Colon (tissue), 2 donors: ENCODE results near the gene MYRF.

Source experiments
- FAIRE-seq: peaks from 2 replicates; lab custom pipeline; 2012; peaks lifted over from hg19 to GRCh38; lab: Jason Lieb, UNC
- donor health status: control.
- donor health status: control.

The MYRF gene

GRCh38 chr11:61760946-61761345 is 8.5 kb downstream of the MYRF start:
- FAIRE-seq, result no peak

DNA sequence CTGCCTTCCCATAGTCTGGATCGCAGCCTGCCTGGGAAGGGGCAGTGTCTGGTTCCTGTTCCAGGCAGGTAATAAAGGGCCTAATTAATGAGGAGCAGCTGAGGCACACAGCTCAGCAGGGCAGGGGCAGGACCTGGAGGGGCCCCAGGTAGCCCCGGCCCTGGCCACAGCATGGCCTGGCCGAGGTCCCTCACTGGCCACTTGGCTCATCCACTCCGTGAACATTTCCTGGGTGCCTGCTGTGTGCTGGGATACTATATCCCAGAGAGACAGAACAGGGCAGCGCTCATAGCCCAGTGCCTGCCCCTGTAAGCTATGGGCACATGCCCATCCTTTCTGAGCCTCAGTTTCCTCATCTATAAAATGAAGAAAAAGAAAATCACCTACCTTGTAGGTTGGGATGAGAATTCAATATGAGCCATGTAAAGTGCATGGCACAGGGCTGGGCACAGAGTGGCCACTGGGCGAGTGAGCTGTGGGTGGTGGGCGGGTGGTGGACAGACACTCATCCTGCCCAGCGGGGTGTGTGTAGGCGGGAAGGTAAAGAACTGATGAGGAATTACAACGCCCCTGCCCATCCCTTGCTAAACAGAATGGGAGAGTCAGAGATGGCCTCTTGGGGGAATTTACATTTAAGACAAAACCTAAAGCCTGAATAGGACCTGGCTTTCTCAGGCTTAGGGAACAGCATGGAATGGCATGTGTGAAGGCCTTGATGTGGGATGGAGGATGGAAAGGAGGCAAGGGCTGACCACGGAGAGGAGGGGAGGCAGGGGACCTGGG is 9.2 kb downstream of the MYRF start:
- no peak for FAIRE-seq

DNA sequence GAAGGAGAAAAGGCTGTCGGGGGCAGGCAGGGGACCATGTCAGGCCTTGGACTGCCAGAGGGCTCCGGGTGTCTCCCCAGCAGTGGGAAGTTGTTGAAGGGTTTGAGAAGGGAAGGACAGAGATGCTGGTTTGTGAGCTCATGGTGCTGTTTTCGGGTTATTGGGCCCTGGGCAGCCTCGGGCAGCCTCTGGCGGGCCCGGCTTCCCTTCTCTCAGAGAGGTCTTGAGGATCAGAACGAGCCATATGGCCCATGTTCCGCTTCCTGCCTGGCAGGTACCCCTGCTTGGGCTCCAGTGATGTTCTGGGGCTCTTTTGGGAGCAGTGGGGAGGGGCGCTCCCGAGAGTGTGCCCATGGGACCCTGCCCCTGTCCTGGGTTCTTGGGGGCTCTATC is 9.8 kb downstream of the MYRF start:
- no peak for FAIRE-seq

- no peak for FAIRE-seq
Observed at GRCh38 chr11:61762798-61763197, 10.4 kb downstream of the MYRF start.

GRCh38 chr11:61763930-61764605 is 11.6 kb downstream of the MYRF start:
- no peak for FAIRE-seq

DNA sequence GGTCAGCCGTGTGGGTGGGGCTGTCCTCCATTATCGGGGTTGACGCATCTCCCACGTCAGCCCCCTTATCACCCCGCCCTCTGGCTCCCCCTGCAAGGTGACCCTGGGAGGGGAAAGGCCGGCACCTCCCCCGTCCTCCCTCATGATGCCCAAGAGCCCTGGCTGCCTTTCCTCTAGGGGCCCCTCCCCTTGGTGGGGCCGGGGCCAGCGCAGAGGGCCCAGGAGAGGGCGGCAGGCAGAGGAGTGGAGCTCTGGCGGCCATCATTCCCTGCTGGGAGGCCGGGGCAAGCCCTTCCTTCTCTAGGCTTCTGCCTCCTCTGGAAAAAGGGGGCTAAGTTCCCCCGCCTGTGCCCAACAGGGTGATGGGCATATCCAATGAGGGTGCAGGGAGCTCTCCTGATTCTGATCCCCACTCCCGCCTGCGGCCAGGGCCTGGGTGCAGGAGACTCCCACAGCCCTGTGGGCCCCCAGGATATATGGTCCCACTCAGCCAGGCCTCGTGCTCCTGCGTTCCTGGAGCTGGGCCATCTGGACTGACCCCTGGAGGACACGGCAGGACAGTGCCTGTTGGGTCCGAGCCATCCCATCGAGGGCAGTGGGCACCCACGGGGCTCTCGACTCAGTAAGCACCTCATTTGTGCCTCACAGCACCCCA is 12.3 kb downstream of the MYRF start:
- FAIRE-seq, result no peak

- no peak for FAIRE-seq
Observed at GRCh38 chr11:61765550-61766253, 13.3 kb downstream of the MYRF start.

DNA sequence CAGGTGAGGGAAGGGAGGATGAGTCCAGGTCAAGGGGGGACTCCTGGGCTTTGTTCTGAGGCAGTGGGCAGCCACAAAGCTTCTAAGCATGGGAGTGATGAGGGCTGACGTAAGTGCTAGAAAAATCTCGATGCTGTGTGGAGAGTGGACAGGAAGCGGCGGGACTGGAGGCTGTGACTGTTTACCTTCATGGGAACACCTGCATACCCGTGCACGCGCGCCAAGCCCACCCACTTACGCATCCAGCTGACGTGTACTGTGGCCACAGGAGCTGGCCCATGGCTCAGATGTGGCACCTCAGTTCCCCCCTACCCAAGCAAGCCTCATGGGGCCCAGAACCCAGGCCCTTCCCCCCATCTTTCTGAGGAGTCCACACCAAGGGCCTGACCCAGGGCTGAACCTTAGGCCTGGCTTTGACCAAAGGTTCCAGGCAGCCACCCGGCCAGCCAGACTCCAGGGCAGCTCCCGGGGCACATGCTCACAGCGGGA is 14.0 kb downstream of the MYRF start:
- no peak for FAIRE-seq

- FAIRE-seq, result no peak
Observed at GRCh38 chr11:61768376-61769076, 16.1 kb downstream of the MYRF start.

DNA sequence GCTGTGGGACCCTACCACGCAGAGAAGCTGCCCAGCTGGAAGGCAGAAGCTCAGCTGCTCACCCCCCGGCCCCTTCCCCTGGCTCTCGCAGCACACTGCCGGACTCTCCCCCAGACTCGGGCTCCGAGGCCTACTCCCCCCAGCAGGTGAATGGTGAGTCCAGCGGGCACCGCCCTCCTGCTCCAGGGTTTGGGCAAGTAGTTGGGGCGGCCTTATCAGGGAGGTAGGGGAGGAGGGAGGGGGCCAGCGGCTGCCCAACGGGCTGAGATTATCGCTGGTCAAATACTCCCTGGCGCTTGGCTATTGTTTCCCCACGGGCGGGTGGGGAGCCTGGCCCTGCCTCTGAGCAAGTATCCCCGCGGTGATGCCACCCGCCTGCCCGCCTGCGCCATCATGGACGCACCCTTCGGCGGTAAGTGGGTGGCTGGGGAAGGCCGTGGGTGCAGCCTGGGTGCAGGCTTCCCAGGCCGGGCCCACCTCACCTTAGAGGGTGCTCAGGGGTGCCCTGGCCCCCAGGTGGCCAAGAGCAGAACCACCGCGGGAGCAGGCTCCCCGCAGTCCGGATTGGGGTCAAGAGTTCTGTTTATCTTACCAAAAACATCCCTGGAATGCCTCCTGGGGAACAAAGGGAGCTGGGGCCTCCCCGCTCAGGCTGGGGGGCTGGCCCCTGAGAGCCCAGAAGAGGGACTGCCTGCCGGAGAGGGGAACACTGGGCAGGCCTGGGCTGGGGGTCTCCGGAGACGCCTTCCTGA is 16.9 kb downstream of the MYRF start:
- no peak for FAIRE-seq

- FAIRE-seq, result no peak
Observed at GRCh38 chr11:61769946-61770683, 17.7 kb downstream of the MYRF start.

DNA sequence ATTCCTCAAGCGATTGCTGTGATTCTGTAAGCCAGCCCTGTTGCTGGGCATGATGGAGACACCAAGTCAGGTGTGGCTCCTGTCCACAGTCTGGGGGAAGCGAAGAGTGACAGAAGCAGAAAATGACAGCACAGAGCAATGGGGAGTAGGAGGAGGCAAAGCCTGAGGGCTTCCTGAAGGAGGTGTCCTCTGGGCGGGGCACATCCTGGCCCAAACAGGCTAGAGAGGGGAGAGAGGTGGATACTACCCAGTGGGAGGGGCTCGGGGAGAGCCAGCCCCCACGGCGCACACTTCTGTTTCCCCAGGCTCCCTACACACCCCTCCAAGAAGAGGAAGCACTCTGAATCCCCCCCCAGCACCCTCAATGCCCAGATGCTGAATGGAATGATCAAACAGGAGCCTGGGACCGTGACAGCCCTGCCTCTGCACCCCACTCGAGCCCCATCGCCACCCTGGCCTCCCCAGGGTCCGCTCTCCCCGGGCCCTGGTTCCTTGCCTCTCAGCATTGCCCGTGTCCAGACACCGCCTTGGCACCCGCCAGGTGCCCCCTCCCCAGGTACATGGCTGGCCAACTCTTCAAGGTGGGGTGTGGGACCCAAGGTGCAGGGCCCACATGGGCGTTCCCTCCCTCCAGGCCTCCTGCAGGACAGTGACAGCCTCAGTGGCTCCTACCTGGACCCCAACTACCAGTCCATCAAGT is 18.9 kb downstream of the MYRF start:
- FAIRE-seq, result no peak

DNA sequence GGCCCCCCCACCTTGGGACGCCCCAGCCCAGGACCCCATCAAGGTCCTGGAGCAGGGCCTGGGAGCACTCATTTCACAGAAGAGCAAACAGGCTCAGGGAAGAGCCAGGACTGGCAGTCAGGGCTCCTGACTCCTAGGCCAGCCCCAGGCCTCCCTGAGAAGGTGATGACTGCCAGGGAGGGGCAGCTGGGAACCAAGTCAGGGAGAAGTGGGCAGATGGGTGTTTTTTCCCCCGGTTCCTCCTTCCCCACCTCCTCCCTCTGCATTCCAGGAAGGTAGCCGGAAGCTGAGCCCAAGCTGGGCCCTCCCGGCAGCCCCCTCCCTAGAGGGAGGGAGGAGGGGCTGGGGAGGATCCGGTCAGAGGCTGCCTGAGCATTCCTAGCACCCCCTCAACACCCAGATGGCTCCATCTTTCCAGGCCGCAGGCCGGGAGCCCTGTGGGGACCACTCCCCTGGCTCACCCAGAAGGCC is 19.6 kb downstream of the MYRF start:
- no peak for FAIRE-seq

- no peak for FAIRE-seq
Observed at GRCh38 chr11:61773356-61773755, 20.9 kb downstream of the MYRF start.

GRCh38 chr11:61773809-61774208 is 21.4 kb downstream of the MYRF start:
- FAIRE-seq, result no peak

GRCh38 chr11:61774411-61774810 is 22.0 kb downstream of the MYRF start:
- FAIRE-seq, result no peak

DNA sequence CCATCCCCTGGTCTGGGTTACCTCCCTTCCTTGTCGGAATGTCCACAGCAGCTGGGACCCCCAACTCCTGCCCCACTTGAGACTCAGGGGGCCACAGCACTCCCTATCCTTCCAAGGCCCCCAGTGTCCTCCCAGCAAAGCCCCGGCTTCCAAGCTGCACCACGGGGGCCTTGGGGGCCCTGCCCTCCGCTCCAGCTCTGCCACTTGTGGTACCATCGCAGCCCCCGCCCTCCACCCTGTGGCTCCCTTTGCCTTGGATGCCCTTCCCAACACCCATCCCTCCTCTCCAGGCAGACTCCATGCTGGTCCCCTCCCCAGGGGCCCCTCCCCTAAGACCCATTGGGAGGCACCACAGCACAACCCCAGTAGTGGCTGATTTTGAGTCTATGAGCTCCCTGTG is 22.7 kb downstream of the MYRF start:
- no peak for FAIRE-seq

DNA sequence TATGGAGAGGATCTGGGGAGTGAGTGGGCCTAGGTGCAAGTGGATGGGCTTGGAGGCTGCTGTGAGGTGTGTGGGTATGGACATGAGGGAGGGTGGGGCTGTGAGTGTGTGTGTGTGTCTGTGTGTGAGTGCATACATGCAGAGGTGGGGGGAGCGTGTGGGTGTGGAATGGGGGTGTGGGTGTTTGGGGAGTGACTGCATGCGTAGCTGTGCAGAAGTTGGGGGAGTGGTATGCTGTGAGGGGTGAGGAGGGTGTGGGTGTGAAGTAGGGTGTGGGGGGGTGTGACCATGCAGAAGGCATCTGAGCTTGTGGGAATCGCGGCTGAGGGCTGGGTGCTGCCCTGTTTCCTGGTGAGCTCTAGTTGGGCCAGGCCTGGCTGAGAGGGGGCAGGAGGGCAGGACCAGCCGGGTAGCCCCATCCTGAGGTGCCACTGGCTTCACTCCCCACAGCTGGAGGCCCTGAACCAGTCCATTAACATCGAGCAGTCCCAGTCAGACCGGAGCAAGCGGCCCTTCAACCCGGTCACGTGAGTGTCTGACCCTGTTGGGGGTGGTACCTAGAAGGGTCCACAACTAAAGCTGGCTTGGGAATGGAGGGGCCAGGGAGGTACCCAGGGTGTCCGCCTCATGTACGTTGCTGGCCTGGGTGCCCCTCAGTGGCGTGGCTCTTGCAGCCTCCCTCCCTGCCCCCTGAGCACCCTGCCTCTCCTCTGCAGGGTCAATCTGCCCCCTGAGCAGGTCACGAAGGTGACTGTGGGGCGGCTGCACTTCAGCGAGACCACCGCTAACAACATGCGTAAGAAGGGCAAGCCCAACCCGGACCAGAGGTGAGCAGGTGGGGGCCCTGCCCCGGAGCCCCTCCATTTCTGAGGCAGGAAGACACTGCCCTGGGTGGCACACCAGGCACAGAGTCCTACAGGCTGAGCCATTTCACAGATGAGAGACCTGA is 23.4 kb downstream of the MYRF start:
- no peak for FAIRE-seq
